NCI-H1694 treated with DMSO at 0.1 percent for 48 hours (cell line): ENCODE results near the gene DHCR7.

ENCODE experiments used
- DNase-seq: peaks from one replicate; lab custom pipeline; 2025; lab: John Stamatoyannopoulos, UW

The DHCR7 gene

DNA sequence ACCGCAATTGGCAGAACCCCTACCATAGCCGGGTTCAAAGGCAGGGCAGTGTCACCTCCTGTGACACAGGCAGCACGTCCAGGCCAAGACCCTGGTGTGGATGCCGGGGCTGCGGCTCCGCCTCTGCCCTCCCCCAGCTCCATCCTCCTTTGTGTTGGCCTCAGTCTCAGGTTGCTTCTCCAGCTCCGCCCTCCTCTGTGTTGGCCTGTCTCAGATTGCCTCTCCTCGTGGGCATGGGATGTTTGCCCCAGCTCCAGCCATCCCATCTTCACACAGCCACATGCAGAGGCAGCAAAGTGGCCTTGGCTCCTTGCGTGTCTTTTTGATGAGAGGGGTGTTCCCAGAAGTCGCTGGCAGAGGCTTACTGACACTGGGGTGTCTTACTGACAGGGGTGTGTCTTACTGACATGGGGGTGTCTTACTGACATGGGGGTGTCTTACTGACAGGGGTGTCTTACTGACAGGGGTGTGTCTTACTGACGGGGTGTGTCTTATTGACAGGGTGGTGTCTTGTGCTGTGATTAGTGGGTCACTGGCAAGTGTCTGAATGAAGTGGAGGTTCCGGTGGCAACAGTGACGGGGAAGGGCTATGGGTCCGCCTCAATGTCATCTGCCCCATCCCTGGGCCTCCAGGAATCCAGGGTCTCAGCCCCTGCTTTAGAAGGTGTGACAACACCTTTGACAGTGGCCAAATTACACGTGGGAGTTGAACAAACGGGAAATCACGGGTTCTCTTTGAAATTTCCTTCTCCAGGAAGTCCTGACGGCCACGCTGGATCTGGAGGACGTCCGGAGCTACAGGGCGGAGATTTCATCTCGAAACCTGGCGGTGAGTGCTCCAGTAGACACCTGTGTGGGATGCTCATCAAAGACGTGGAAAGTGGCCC is 29.7 kb upstream of the DHCR7 start:
- DNase-seq = no peak

DNA sequence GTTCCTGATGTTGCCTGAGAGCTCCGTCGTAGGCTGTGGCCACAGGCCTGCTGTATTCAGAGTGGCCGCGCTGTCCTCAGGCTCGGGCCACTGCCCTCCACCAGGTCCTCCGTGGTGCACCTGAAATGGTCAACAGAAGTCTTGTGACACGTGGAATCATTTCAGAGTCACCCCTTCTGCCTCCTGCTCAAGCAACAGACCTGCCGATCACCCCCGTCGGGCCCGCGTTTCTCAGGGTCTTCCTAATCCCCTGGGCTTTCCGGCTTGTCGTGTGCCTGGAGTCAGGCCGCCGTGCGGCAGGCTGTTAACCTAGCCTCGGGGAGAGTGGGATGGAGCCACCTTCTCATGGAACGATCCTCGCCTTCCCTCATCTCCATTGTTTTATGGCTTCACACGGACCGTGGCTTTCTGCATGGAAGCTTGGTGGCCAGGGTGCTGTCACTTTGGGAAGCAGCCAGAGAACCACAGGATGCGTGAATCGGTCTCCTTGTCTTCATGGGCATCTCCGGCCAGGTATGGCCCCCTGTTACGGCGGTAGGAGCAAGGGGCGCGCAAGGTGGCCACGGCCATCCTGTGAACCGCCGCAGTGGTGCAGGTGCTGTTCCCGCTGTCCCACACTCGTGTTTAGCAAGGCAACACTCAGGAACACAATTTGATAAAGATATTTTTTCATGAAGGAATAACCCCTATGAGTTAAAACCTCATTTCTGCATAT is 28.9 kb upstream of the DHCR7 start:
- no peak for DNase-seq

DNA sequence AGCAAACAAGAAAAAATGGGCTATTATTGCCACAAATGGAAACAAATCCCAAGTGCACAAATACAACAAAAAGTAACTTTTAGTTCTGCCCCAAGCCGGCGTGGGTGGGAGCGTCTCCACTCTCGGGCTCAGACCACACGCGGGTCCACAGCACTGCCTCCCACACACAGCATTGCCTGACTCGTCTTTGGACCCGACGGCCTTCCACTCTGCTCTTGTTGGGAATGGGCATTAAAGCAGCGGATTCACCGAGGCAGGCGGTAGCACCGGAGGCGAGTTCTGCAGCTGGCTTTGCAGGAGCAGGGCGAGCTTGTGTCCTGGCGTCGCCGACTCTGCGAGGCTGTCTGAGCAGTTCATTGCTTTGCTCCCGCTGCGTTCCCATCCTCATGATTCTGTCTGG is 27.8 kb upstream of the DHCR7 start:
- no peak for DNase-seq

DNA sequence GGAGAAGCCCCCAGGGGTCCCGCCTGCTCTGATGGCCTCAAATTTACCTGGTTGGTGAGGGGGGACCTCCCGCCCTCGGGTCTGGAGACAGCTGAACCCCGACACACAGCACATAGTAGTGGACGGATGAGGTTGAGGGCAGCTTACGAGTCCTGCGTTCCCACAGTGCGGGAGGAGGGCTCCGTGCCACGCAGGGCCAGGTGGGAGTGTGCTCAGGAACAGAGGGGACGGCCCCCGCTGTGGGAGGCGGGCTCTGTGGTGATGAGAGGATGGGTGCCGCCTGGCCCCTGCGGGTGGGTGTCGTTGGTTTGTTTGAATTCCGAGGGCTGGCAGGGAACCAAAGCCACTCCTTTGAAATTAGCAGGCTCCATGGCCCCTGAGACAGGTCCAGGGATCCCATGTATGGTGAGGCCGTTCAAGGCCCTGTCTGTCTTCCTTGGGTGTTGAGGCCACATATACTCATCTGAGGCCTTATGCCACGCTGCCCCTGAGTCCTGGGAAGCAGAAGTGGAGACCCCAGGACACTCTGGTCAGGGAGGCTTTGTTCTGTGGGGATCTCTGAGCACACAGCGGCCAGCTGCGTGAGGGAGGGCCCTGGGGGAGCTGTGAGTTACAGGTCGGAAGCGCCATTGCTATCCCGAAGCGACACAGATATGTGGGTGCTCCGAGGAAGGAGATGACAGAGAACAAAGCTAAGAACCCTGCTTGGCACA is 26.7 kb upstream of the DHCR7 start:
- DNase-seq = no peak

DNA sequence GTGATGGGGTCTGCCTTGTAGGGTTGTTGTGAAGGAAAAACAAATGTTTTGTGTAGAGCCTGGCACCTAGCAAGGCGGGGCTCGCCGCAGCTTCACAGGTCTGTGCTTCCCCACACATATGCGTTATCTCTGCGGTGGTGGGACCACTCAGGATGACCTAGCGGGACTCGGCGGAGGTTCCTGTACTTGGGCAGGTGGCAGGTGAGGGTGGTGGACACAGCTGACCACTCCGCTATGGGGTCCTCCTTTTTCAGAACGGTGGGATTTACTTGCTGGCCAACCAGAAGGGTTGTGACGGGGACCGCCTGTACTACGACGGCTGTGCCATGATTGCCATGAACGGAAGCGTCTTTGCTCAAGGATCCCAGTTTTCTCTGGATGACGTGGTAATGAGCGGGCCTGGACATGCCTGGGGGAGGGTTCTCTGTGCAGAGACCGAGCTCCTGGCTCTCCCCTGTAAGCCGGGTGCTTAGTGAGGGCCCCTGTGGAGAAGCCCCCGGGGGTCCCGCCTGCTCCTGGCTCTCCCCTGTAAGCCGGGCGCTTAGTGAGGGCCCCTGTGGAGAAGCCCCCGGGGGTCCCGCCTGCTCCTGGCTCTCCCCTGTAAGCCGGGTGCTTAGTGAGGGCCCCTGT is 26.1 kb upstream of the DHCR7 start:
- no peak for DNase-seq

DNA sequence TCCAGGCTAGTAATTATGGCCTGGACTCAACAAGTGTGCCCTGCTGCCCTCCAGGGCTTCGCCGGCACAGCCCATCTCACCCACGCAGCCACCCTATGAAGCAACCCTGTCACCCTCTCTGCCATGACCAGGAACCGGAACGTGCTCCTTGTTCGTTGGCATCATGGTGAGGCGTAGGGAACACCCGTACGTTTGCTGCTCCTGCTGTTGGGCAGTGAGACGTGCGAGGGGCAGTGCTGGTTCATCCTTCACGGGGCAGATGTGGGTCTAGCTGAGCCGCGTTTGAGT is 25.5 kb upstream of the DHCR7 start:
- no peak for DNase-seq

DNA sequence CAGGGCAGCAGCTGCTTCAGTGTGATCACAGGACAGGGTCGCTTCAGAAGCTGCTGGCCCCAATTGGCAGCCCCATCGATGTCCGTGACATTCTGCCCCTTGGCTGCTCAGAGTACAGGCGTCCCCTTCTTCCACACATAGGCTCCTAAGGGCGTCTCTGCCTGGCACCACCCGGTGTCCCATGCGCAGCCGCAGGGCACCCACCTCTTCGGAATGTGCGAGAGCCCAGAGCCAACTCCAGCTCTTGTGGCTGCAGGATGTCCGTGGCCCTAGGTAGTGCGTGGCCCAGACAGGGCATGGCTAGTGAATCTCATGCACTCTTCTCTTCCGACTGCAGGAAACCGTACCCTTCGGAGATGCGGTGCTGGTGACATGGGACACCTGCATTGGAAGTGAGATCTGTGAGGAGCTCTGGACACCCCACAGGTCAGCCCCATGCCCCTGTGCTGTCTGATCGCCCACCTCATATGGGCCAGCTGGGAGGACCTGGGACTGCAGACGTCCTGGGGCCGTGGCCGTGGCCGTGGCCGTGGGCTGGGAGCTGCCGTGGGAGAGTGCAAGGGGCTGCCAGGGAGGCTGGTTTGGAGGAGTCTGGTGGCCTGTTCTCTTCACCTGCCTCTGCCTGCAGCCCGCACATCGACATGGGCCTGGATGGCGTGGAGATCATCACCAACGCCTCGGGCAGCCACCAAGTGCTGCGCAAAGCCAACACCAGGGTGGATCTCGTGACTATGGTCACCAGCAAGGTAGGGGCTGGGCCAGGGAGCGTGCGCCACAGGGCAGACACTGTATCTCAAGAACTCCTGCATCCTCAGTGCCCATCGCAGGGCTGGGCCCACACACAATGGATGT is 25.0 kb upstream of the DHCR7 start:
- no peak for DNase-seq

DNA sequence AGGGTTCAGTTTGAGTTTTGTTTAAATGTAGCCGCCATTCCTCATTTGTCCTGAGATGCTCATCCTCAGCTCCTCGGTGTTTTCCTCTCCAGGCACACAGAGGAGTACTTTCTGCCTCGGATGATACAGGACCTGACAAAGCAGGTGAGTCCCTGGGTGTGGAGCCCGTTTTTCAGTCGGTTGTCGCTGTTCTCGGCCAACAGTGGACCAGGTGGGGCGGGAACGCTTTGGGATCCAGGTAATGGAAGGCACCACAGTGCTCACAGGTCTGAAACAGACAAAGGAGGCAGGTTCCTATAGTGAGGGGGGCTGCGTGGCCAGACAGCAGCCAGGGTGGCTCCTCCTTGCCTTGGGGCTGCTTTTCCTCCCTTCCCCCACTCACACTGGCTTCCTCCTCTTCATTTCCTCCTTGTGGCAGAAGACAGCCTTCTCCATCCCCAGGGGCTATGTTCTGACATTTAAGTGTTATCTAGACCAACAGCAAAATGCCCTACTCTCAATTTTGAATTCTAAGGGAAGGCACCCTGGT is 24.2 kb upstream of the DHCR7 start:
- DNase-seq = no peak

DNA sequence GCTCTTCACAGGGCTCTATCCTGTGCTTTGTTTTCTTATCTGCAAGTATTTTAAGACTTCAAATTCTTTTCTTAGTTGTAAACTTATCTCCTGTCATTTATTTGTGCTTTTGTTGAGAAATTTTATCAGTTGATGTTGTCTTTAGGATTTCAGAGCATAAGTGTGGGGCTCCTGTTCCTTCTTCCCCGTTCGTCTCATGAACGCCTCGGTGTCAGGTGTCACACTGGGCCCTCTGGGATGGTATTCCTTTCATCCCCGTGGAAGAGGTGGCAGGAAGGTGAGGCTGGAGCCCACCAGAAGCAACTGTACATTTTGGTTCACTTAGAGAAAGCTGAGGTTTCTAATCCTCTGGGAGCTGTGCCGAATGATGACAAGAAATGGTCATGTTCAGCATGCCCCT is 22.8 kb upstream of the DHCR7 start:
- no peak for DNase-seq

DNA sequence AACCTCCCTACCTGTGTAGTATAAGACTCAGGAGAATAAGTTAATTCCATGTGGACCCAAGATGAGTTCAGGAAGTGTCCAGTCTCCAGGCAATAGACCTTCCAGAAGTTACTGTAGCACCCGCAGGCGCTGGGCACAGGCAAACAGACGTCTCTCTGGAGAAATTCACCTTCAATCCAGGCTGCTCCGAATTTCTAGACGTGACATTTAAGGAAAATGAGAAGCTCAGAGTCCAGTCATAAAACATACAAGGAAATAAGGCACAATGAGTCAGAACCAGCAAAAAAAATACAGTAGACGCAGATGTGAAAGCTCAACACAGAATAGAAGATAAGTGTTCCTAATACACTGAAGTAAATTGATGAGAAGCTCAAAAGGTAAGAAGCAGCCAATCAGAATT is 19.0 kb upstream of the DHCR7 start:
- no peak for DNase-seq

DNA sequence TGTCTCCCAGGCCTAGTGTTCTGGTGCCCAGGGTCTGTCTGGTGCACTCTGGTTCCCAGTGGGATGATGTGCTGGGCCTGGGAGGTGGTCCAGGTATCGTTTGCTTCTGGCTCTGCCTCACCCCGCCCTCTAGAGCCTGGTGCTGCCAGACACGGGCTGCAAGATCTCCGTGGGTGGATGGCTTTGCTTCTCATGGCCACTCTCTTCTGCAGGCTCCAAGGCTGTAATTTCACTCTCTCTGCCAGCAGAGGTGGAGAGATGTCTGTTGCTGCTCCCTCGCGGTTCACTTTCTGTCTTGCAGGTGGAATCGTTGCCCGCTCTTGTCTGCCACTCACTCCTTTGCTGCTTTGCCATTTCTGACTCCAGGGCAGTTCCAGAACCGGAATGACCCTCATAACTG is 18.2 kb upstream of the DHCR7 start:
- DNase-seq = no peak

DNA sequence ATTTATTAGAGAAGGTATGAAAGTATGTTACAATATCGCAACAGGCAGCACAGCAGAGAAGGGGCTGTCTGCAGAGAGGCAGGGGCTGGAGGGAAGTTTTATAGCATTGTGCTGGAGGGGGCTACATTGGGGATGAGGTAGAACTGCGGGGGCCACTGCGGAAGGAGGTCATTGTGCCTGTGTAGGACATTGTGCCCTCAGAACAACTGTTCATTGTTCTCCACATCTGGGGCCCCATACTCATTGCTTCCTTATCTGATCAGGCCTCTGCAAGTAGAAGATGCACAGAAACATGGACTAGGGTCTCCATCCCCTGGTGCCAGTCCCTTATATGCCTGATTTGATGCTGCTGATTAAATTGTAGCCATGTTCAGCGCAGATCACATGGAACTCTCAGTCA is 16.9 kb upstream of the DHCR7 start:
- no peak for DNase-seq

DNA sequence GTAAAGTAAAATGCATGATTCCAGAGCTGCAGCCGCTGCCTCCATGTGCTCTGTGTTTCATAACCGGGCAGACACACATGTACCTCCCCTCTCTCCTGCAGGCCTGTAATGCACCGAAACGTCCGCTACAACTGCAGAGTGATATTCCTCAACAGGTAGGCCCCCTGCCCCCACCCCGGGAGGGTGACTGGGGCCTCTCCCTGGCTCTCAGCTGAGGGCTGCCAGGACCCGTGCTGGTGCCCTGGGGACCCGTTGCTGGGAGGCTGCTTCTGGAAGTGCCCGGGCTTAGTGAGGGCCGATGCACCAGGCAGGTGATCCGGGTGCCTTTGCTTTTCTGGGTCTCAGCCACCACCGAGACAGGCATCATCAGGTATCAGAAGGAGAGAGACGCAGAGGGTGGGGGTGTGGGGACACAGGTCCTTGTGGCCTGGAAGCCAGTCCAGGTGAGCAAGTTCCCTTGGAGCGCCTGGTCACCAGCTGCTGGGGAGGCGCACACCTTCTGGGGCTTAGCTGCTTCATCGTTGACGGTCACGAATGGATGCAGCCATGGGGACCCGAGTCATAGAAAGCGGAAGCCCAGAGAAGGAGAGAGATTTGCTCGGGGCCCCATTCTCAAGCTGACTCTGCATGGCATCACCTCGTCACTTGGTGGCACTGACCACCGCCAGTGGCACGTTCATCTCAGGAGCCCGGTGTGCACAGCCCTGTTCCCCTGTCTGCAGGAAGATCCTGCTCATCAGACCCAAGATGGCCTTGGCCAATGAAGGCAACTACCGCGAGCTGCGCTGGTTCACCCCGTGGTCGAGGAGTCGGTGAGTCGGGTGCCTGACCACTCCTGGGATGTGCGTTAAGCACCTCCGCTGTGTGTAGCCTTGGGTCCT is 15.4 kb upstream of the DHCR7 start:
- DNase-seq = no peak

DNA sequence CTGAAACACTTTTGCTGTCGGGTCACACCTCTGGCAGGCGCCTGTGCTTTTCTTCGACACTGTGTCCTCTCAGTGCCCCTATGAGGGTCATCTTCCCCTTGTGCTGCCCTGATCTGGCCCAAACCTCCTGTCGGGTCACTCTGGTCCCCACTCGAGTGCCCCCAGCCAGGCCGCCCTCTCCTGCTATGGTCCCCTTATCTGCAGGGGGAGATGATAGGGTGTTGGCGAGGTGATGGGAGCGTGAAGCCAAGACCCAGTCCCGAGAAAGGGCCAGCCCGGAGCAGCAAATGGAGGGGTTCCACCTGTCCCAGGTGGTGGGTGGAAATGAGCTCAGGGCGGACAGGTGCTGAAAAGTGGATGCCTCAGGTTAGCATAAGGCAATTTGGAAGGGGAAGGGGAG is 14.5 kb upstream of the DHCR7 start:
- no peak for DNase-seq

DNA sequence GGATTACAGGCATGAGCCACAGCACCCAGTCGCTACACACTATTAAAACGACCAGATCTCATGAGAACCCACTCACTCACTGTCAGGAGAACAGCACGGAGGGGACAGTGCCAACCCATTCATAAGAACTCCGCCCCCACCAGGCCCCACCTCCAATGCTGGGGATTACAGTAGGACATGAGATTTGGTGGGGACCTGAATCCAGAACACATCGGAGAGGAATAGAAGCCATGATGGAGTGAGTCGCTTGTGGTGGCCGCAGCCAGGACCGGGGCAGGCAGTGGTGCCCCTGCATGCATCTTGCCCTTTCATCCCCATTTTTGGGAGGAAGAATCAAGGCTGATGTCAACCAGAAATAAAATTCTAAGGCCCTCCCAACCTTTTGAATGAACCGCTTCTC is 13.5 kb upstream of the DHCR7 start:
- no peak for DNase-seq

DNA sequence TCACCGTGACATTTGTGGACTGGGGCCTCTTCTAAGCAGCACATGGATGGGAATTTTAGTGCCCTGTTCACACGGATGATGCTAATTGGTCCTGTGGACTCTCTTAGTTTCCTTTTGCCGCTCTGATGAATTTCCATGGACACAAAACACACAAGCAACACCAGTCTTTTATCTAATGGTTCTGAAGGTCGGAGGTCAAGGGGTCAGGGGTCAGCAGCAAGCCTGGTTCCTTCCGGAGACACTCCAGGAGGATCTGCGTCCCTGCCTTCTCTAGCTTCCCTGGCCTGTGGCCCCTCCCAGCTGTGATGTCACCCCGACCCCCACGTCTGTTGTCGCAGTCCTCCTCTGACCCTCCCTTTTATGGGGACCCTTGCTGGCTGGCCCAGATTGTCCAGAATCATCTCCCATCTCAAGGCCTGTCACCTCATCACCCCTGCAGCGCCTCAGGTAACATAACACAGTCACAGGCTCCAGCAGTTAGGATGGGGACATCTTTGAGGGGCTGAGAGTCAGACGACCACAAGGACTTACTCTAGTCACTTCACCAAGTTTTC is 11.7 kb upstream of the DHCR7 start:
- no peak for DNase-seq

DNA sequence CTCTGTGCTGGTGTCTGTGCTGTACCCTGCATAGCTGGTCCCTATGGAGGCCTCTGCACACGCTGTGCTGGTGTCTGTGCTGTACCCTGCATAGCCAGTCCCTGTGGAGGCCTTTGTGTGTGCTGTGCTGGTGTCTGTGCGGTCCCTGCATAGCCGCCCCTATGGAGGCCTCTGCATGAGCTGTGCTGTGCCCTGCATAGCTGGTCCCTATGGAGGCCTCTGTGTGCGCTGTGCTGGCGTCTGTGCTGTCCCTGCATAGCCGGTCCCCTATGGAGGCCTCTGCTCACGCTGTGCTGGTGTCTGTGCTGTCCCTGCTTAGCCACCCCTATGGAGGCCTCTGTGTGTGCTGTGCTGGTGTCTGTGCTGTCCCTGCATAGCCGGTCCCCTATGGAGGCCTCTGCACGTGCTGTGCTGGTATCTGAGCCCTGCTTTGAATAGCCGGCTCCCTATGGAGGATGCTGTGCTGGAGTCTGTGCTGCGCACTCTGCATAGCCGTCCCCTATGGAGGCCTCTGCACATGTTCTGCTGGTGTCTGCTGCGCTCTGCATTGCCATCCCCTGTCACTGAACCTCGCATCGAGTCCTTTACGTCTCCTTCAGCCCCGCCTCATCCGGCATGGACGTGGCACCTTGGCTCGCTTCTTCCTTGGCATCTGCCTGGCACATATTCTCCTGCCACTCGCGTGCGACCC is 11.0 kb upstream of the DHCR7 start:
- no peak for DNase-seq

DNA sequence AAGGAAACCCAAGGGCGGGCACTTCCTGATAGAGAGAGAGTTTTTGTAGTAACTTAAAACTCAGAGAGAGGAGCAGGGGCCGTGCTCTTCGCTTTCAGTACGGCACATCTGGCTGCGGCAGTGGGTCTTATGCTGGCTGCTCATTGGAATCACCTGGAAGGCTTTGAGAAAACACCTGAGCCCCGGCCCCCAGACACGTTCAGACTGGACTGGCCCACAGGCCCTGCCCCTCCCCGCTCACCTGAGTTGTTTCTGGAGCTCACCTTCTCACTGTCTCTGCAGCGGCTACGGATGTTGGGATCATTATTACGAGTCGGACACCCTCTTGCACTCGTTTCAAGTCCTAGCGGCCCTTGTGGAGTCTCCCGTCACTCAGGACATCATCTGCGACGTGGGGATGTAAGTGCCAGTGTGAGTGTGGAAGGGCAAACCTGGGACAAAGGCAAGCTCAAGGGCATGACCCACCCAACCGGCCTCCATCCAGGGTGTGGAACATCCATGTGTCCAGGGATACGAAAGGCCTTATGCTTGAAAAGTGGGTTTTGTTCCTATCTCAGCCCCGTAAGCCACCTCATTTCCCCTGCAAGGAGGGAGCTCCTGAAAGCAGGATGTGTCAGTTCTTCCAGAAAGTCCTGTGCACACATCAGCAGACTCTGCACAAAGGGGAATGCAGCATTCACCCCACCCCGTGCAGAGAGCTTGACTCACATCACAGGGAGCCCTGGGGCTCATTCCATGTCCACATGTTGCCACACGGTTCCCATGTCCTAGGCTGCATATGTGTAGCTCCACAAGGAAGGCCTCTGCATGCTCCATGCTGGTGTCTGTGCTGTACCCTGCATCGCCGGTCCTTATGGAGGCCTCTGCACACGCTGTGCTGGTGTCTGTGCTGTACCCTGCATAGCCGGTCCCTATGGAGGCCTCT is 10.2 kb upstream of the DHCR7 start:
- no peak for DNase-seq
